Transverse colon (tissue), 4 donors: ENCODE data around the gene RASGRP1. TPM values are rescaled to one million over a fixed set of nuclear protein-coding genes. Genes with fewer than 3 reads are reported as not detected.

Experiments
- DNase-seq: peaks from one replicate; pipeline ENCODE4 v3.0.0-alpha.2; 2019
- H3K27ac ChIP-seq, 4 donors: fragments of 200-600 bp; sonication (generic); 2 replicates each; pipeline ENCODE4 v1.5.1; 2016 to 2018; ENCODE audit warnings: inconsistent platforms in 4 of 4
- H3K27me3 ChIP-seq: fragments of 200-600 bp; sonication (generic); 2 replicates; pipeline ENCODE4 v1.5.1; 2017; ENCODE audit warnings: inconsistent platforms
- H3K36me3 ChIP-seq, 4 donors: fragments of 200-600 bp; sonication (generic); 2 replicates each; pipeline ENCODE4 v1.5.1; 2017 to 2019; ENCODE audit warnings: inconsistent platforms in 4 of 4
- H3K4me1 ChIP-seq, 4 donors: fragments of 200-600 bp; sonication (generic); 2 replicates each; pipeline ENCODE4 v1.5.1; 2017 to 2020; ENCODE audit warnings: inconsistent platforms in 4 of 4
- H3K4me3 ChIP-seq, 4 donors: fragments of 200-600 bp; sonication (generic); 1 replicate in 1 of 4; 2 replicates in 3 of 4; pipeline versions ENCODE4 v1.5.1 to v1.6.1; 2017 to 2019; ENCODE audit warnings: inconsistent platforms in 4 of 4
- H3K9me3 ChIP-seq, 2 donors: fragments of 200-600 bp; sonication (generic); 2 replicates each; pipeline ENCODE4 v1.5.1; 2017 to 2019; ENCODE audit warnings: inconsistent platforms in 2 of 2
- CTCF ChIP-seq, 5 experiments: fragments of 200-600 bp in 3 of 5; fragments of 450-650 bp in 2 of 5; sonication (generic) in 3 of 5; IDR thresholded peaks; 1 replicate in 2 of 5; 2 replicates in 3 of 5; pipeline ENCODE4 v1.5.1; 2016 to 2017; ENCODE audit warnings: antibody characterized with exemption in 5 of 5, inconsistent platforms in 3 of 5, mild to moderate bottlenecking in 2 of 5, moderate library complexity in 1 of 5
- EP300 ChIP-seq: sonication (generic); formaldehyde crosslinking; IDR thresholded peaks from one replicate; pipeline ENCODE4 v1.6.1; 2017; ENCODE audit warnings: antibody characterized with exemption, low read depth
- POLR2A ChIP-seq: fragments of 450-650 bp; IDR thresholded peaks from one replicate; pipeline ENCODE4 v1.6.1; 2016; ENCODE audit warnings: antibody characterized with exemption, mild to moderate bottlenecking, moderate library complexity
- POLR2AphosphoS5 ChIP-seq, 3 donors: sonication (generic); formaldehyde crosslinking; IDR thresholded peaks; one replicate each; pipeline ENCODE4 v1.6.1; 2016; ENCODE audit warnings: antibody characterized with exemption in 3 of 3
- WGBS, 2 donors: methylation state at CpG; one replicate each; pipeline ENCODE4 v1.1.5; 2018; ENCODE audit warnings: low coverage in 1 of 2; 5-methylcytosine and 5-hydroxymethylcytosine counted together
- in situ Hi-C, 4 donors: fragments of 200-750 bp; cut with MboI; loops; one replicate each; pipeline versions ENCODE4 v1.15.0 to v1.15.1; 2017; ENCODE audit warnings: low sequenced_read_pairs in 3 of 4, low pct_ligation_motif_present in 1 of 4, low pct_unique_long_range_greater_than_20kb in 1 of 4
- intact Hi-C: fragments of 100-400 bp; cut with DNase I; formaldehyde crosslinking; loops from one replicate; pipeline ENCODE4 v1.15.1; 2023; ENCODE audit warnings: low total_unique reads
- total RNA-seq, 4 donors: library from RNA; depleted of rRNA; stranded (reverse); fragments of >200 nt; gene quantifications; one replicate each; pipeline ENCODE4 v1.1.0, GENCODE V29; 2016

The RASGRP1 gene
- total RNA-seq, 4 donors from 2014 or later = 0.40 to 10.8 (median 2.3) TPM

GRCh38 chr15:38514601-38515000 lies 50.0 kb downstream of the RASGRP1 start:
- intact Hi-C loops (no loop called here), in situ Hi-C loops (no loop called here)
- H3K27me3 ChIP-seq = no peaks in the 10 kb centered on the region
- H3K36me3 ChIP-seq = no peaks in the 10 kb centered on the region
- no peaks in the 10 kb centered on the region for H3K9me3 ChIP-seq
- 74% methylated on average over 2 of the region's 2 CpGs; no CpG with 5 or more reads in 1 of the 2 donors for WGBS, 2 donors
- no peaks in the 10 kb centered on the region for H3K4me1 ChIP-seq
- H3K4me3 ChIP-seq = no peak overlapping the region
- H3K27ac ChIP-seq = no peak overlapping the region
- DNase-seq = no peak
- no peak for TF ChIP-seq CTCF (IDR thresholded peaks at IDR 0.05)
- TF ChIP-seq POLR2AphosphoS5 (IDR thresholded peaks at IDR 0.05) = no peak
- no peak for TF ChIP-seq POLR2A
- no peak for TF ChIP-seq EP300

GRCh38 chr15:38512901-38513300 lies 51.7 kb downstream of the RASGRP1 start:
- 79 to 100% methylated on average over 1 of the region's 1 CpG for WGBS, 2 donors
- no peaks in the 10 kb centered on the region for H3K9me3 ChIP-seq
- intact Hi-C loops (no loop called here), in situ Hi-C loops (no loop called here)
- no peak for DNase-seq
- H3K27me3 ChIP-seq = no peaks in the 10 kb centered on the region
- no peaks in the 10 kb centered on the region for H3K4me1 ChIP-seq
- H3K36me3 ChIP-seq = no peaks in the 10 kb centered on the region
- no peak overlapping the region for H3K27ac ChIP-seq
- no peak overlapping the region for H3K4me3 ChIP-seq
- TF ChIP-seq EP300 = no peak
- no peak for TF ChIP-seq POLR2AphosphoS5 (IDR thresholded peaks at IDR 0.05)
- no peak for TF ChIP-seq CTCF (IDR thresholded peaks at IDR 0.05)
- TF ChIP-seq POLR2A = no peak

- Histone ChIP-seq H3K9me3 (no peaks in the 10 kb centered on the region), H3K27me3 (no peaks in the 10 kb centered on the region), H3K4me3 (no peak overlapping the region), H3K4me1 (no peaks in the 10 kb centered on the region), H3K27ac (no peak overlapping the region), H3K36me3 (no peaks in the 10 kb centered on the region)
- 76 to 80% methylated on average over 3 to 4 of the region's 4 CpGs for WGBS, 2 donors
- TF ChIP-seq POLR2AphosphoS5 (IDR thresholded peaks at IDR 0.05) (no peak), POLR2A (no peak), EP300 (no peak), CTCF (IDR thresholded peaks at IDR 0.05) (no peak)
- in situ Hi-C loops = no loop called here
- no peak for DNase-seq
- intact Hi-C loops = loop anchor here (5.0 kb wide), 1 partner anchor 458 kb away; no protein-coding TSS in a partner anchor
Observed at GRCh38 chr15:38509152-38509551, 55.5 kb downstream of the RASGRP1 start.

GRCh38 chr15:38508647-38509046 lies 56.0 kb downstream of the RASGRP1 start:
- H3K9me3 ChIP-seq = no peaks in the 10 kb centered on the region
- no peaks in the 10 kb centered on the region for H3K4me1 ChIP-seq
- WGBS, 2 donors = 64 to 79% methylated on average over 3 of the region's 3 CpGs
- in situ Hi-C loops (no loop called here), intact Hi-C loops (loop anchor here (5.0 kb wide), 1 partner anchor 459 kb away; no protein-coding TSS in a partner anchor)
- H3K36me3 ChIP-seq = no peaks in the 10 kb centered on the region
- H3K4me3 ChIP-seq = no peak overlapping the region
- H3K27me3 ChIP-seq = no peaks in the 10 kb centered on the region
- H3K27ac ChIP-seq = no peak overlapping the region
- TF ChIP-seq POLR2AphosphoS5 (IDR thresholded peaks at IDR 0.05) (no peak), EP300 (no peak), POLR2A (no peak), CTCF (IDR thresholded peaks at IDR 0.05) (no peak)
- DNase-seq = no peak
